Stomach (tissue), 4 donors: Measurements from ENCODE around the gene NEK6.

Experiments used
- EP300 ChIP-seq: sonication (generic); formaldehyde crosslinking; IDR thresholded peaks from one replicate; pipeline ENCODE4 v1.6.1; 2017; ENCODE audit warnings: antibody characterized with exemption
- POLR2A ChIP-seq, 4 donors: fragments of 450-650 bp; IDR thresholded peaks; one replicate each; pipeline ENCODE4 v1.6.1; 2016; ENCODE audit warnings: antibody characterized with exemption in 4 of 4, control low read depth in 2 of 4, mild to moderate bottlenecking in 1 of 4, moderate library complexity in 1 of 4
- POLR2AphosphoS5 ChIP-seq, 3 donors: sonication (generic); formaldehyde crosslinking; IDR thresholded peaks; one replicate each; pipeline ENCODE4 v1.6.1; 2016; ENCODE audit warnings: antibody characterized with exemption in 3 of 3
- TF ChIP-seq, protein P1 (sequence below), 7 experiments: fragments of 450-650 bp in 4 of 7; fragments of 200-600 bp in 3 of 7; sonication (generic) in 3 of 7; IDR thresholded peaks; one replicate each; pipeline ENCODE4 v1.5.1; 2016 to 2019; ENCODE audit warnings: antibody characterized with exemption in 7 of 7, control low read depth in 2 of 7, mild to moderate bottlenecking in 1 of 7

DNA sequence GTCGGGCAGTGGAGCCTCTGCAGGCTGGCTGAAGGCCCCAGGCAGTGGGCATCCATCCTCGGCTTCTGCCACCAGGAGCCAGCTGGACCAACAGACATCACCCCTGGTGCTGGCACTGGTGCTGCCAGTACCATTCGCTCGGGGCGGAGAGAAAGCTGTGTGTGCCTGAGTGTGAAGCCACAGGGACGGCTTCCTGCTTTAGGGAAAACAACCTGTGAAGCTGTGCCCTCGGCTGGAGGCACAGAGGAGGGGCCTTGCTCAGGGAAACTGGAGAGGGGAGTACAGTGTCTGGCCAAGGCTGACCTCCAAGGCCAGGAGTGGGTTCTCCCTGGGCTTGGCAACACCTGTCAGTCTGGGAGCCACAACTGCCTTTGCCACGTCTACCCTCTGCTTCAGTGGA lies 38.3 kb downstream of the NEK6 start:
- TF ChIP-seq, protein P1, sequence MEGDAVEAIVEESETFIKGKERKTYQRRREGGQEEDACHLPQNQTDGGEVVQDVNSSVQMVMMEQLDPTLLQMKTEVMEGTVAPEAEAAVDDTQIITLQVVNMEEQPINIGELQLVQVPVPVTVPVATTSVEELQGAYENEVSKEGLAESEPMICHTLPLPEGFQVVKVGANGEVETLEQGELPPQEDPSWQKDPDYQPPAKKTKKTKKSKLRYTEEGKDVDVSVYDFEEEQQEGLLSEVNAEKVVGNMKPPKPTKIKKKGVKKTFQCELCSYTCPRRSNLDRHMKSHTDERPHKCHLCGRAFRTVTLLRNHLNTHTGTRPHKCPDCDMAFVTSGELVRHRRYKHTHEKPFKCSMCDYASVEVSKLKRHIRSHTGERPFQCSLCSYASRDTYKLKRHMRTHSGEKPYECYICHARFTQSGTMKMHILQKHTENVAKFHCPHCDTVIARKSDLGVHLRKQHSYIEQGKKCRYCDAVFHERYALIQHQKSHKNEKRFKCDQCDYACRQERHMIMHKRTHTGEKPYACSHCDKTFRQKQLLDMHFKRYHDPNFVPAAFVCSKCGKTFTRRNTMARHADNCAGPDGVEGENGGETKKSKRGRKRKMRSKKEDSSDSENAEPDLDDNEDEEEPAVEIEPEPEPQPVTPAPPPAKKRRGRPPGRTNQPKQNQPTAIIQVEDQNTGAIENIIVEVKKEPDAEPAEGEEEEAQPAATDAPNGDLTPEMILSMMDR (IDR thresholded peaks at IDR 0.05) = no peak
- no peak for TF ChIP-seq POLR2A (IDR thresholded peaks at IDR 0.05)
- no peak for TF ChIP-seq POLR2AphosphoS5 (IDR thresholded peaks at IDR 0.05)
- no peak for TF ChIP-seq EP300
